H1 (cell line): ENCODE measurements around the gene HPN.

Experiments used
- CEBPB ChIP-seq: IDR thresholded peaks from 2 replicates; pipeline ENCODE4 v1.6.1; 2012; ENCODE audit warnings: low read depth, low read length
- EZH2 ChIP-seq: fragments of 200-600 bp; sonication (generic); IDR thresholded peaks from 2 replicates; pipeline ENCODE4 v1.7.1; 2012; ENCODE audit warnings: low read depth, mild to moderate bottlenecking, moderate library complexity, low read length, inconsistent platforms; ENCODE audit not compliant: severe bottlenecking
- JUN ChIP-seq: IDR thresholded peaks from 2 replicates; pipeline ENCODE4 v1.6.1; 2011; ENCODE audit warnings: low read depth, mild to moderate bottlenecking, improper control_type of control experiment, low read length
- KDM1A ChIP-seq: fragments of 200-600, 300-600 bp; sonication (generic); IDR thresholded peaks from 2 replicates; pipeline ENCODE4 v1.7.1; 2016; ENCODE audit warnings: mild to moderate bottlenecking, low read length, borderline replicate concordance
- POLR2A ChIP-seq, 2 experiments: IDR thresholded peaks; 1 replicate in 1 of 2; 2 replicates in 1 of 2; pipeline ENCODE4 v1.6.1; 2011; ENCODE audit warnings: low read depth in 2 of 2, low read length in 2 of 2, mild to moderate bottlenecking in 2 of 2; ENCODE audit errors: control extremely low read depth in 1 of 2
- SP2 ChIP-seq: IDR thresholded peaks from 2 replicates; pipeline ENCODE4 v1.6.1; 2012; ENCODE audit warnings: mild to moderate bottlenecking, low read length, inconsistent platforms
- TF ChIP-seq, protein P1 (sequence below), 3 experiments: IDR thresholded peaks; 1 replicate in 2 of 3; 2 replicates in 1 of 3; pipeline versions ENCODE4 v1.5.1 to v1.6.1; 2011; ENCODE audit warnings: low read length in 3 of 3, mild to moderate bottlenecking in 3 of 3, inconsistent platforms in 2 of 3, low read depth in 1 of 3, moderate library complexity in 1 of 3; ENCODE audit not compliant: insufficient read depth in 1 of 3; ENCODE audit errors: control extremely low read depth in 1 of 3
- TF ChIP-seq, protein P2 (sequence below): IDR thresholded peaks from 2 replicates; pipeline ENCODE4 v1.6.1; 2011; ENCODE audit warnings: low read depth, mild to moderate bottlenecking, low read length; ENCODE audit not compliant: insufficient read depth
- TF ChIP-seq, protein P3 (sequence below): IDR thresholded peaks from 2 replicates; pipeline ENCODE4 v1.6.1; 2012; ENCODE audit warnings: inconsistent platforms

DNA sequence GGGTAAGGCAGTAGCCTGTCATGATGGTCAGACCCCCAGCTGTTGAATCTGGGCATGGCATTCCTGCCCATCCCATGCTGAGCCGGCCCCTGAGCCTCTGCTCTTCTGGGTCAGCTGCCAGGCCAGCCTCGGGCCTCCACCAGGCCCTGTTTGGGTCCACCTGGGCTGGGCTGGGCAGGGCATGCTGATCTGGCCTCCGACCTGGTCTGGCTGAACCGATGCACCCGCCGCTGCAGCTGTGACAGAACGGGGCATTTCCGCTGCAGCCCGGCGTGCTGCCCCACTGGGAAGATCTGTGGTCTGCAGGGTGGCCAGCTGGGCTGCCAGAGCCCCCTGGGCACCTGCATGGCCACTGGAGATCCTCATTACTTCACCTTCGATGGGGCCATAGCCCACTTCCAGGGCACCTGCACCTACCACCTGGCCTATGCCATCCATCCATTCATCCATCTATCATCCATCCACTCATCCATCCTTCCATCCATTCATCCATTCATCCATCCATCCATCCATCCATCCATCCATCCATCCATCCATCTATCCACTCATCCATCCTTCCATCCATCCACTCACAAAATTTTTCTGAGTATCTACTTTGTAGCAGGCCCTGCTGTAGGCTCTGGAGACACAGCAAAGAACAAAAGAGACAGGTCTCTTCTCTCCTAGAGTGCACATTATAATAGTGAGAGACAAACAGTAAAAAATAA lies 52.6 kb downstream of the HPN start:
- TF ChIP-seq CEBPB, result no peak
- no peak for TF ChIP-seq SP2
- no peak for TF ChIP-seq POLR2A (IDR thresholded peaks at IDR 0.05; ENCODE audit: control extremely low read depth in 1 of 2, low read depth in 2 of 2, low read length in 2 of 2)
- TF ChIP-seq JUN, result no peak
- TF ChIP-seq, protein P1, sequence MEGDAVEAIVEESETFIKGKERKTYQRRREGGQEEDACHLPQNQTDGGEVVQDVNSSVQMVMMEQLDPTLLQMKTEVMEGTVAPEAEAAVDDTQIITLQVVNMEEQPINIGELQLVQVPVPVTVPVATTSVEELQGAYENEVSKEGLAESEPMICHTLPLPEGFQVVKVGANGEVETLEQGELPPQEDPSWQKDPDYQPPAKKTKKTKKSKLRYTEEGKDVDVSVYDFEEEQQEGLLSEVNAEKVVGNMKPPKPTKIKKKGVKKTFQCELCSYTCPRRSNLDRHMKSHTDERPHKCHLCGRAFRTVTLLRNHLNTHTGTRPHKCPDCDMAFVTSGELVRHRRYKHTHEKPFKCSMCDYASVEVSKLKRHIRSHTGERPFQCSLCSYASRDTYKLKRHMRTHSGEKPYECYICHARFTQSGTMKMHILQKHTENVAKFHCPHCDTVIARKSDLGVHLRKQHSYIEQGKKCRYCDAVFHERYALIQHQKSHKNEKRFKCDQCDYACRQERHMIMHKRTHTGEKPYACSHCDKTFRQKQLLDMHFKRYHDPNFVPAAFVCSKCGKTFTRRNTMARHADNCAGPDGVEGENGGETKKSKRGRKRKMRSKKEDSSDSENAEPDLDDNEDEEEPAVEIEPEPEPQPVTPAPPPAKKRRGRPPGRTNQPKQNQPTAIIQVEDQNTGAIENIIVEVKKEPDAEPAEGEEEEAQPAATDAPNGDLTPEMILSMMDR (IDR thresholded peaks at IDR 0.05; ENCODE audit: control extremely low read depth in 1 of 3, insufficient read depth in 1 of 3, low read depth in 1 of 3, low read length in 3 of 3), result no peak
- TF ChIP-seq, protein P2, sequence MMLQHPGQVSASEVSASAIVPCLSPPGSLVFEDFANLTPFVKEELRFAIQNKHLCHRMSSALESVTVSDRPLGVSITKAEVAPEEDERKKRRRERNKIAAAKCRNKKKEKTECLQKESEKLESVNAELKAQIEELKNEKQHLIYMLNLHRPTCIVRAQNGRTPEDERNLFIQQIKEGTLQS, result no peak
- no peak for TF ChIP-seq EZH2
- TF ChIP-seq, protein P3, sequence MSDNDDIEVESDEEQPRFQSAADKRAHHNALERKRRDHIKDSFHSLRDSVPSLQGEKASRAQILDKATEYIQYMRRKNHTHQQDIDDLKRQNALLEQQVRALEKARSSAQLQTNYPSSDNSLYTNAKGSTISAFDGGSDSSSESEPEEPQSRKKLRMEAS, result no peak
- TF ChIP-seq KDM1A, result no peak
